Esophagus squamous epithelium (tissue), 5 donors: Measurements from ENCODE around the gene CNTN4. TPM values are rescaled to one million over a fixed set of nuclear protein-coding genes. Genes with fewer than 3 reads are reported as not detected.

ENCODE experiments used
- DNase-seq: peaks from one replicate; lab custom pipeline; 2025; lab: John Stamatoyannopoulos, UW
- H3K27ac ChIP-seq, 4 donors: fragments of 200-600 bp; sonication (generic); one replicate each; pipeline ENCODE4 v1.5.1; 2016 to 2019; ENCODE audit warnings: mild to moderate bottlenecking in 1 of 4
- H3K27me3 ChIP-seq, 4 donors: fragments of 200-600 bp; sonication (generic); 1 replicate in 3 of 4; 2 replicates in 1 of 4; pipeline versions ENCODE4 v1.5.1 to v1.6.0; 2017 to 2021; ENCODE audit warnings: antibody characterized with exemption in 1 of 4
- H3K36me3 ChIP-seq, 3 donors: fragments of 200-600 bp; sonication (generic); one replicate each; pipeline ENCODE4 v1.5.1; 2016 to 2019
- H3K4me1 ChIP-seq, 3 donors: fragments of 200-600 bp; sonication (generic); one replicate each; pipeline ENCODE4 v1.5.1; 2017 to 2019
- H3K4me3 ChIP-seq, 4 donors: fragments of 200-600 bp; sonication (generic); 1 replicate in 3 of 4; 2 replicates in 1 of 4; pipeline ENCODE4 v1.5.1; 2016 to 2019; ENCODE audit warnings: mild to moderate bottlenecking in 2 of 4, moderate library complexity in 1 of 4
- H3K9me3 ChIP-seq, 3 donors: fragments of 200-600 bp; sonication (generic); one replicate each; pipeline ENCODE4 v1.5.1; 2016 to 2019
- CTCF ChIP-seq, 6 experiments: fragments of 450-650 bp in 4 of 6; fragments of 200-600 bp in 2 of 6; sonication (generic) in 2 of 6; IDR thresholded peaks; one replicate each; pipeline ENCODE4 v1.5.1; 2016 to 2019; ENCODE audit warnings: antibody characterized with exemption in 6 of 6, mild to moderate bottlenecking in 4 of 6, moderate library complexity in 4 of 6
- POLR2A ChIP-seq, 4 donors: fragments of 450-650 bp; IDR thresholded peaks; one replicate each; pipeline ENCODE4 v1.6.1; 2017; ENCODE audit warnings: antibody characterized with exemption in 4 of 4, mild to moderate bottlenecking in 4 of 4, moderate library complexity in 3 of 4
- WGBS, 2 donors: methylation state at CpG; one replicate each; pipeline ENCODE4 v1.1.5; 2018; 5-methylcytosine and 5-hydroxymethylcytosine counted together
- intact Hi-C: fragments of 100-400 bp; cut with DNase I; formaldehyde crosslinking; loops from one replicate; pipeline ENCODE4 v1.15.0; 2022
- total RNA-seq, 4 donors: library from RNA; depleted of rRNA; stranded (reverse); fragments of >200 nt; gene quantifications; one replicate each; pipeline ENCODE4 v1.1.0, GENCODE V29; 2016
- donor health status: DM: yes; HTN: yes; CAD: no.

The CNTN4 gene
- total RNA-seq, 4 donors from 2014 or later: 0.31 to 8.5 (median 3.5) TPM

GRCh38 chr3:2976212-2976611 is 877.5 kb downstream of the CNTN4 start:
- Histone ChIP-seq H3K4me3 (no peak overlapping the region), H3K4me1 (no peaks in the 10 kb centered on the region), H3K36me3 (no peaks in the 10 kb centered on the region), H3K9me3 (no peaks in the 10 kb centered on the region), H3K27ac (no peak overlapping the region), H3K27me3 (no peaks in the 10 kb centered on the region)
- TF ChIP-seq POLR2A (IDR thresholded peaks at IDR 0.05): no peak
- no peak for TF ChIP-seq CTCF (IDR thresholded peaks at IDR 0.05)
- WGBS, 2 donors: 78 to 82% methylated on average over 3 of the region's 3 CpGs
- no peak for DNase-seq
- intact Hi-C loops: no loop called here

- WGBS, 2 donors: 65 to 76% methylated on average over 1 of the region's 1 CpG
- no peaks in the 10 kb centered on the region for H3K4me1 ChIP-seq
- no peaks in the 10 kb centered on the region for H3K27me3 ChIP-seq
- no peaks in the 10 kb centered on the region for H3K9me3 ChIP-seq
- H3K4me3 ChIP-seq: no peak overlapping the region
- no peak for DNase-seq
- intact Hi-C loops: no loop called here
- no peak overlapping the region for H3K27ac ChIP-seq
- no peaks in the 10 kb centered on the region for H3K36me3 ChIP-seq
- TF ChIP-seq CTCF (IDR thresholded peaks at IDR 0.05) (no peak), POLR2A (IDR thresholded peaks at IDR 0.05) (no peak)
These were observed 878.1 kb downstream of the CNTN4 start for GRCh38 chr3:2976796-2977195.

- WGBS, 2 donors: 57 to 71% methylated on average over 7 to 8 of the region's 9 CpGs
- Histone ChIP-seq H3K36me3 (no peaks in the 10 kb centered on the region), H3K27me3 (no peaks in the 10 kb centered on the region), H3K9me3 (no peaks in the 10 kb centered on the region), H3K27ac (no peak overlapping the region), H3K4me1 (no peaks in the 10 kb centered on the region), H3K4me3 (no peak overlapping the region)
- intact Hi-C loops: no loop called here
- DNase-seq: no peak
- TF ChIP-seq CTCF (IDR thresholded peaks at IDR 0.05) (no peak), POLR2A (IDR thresholded peaks at IDR 0.05) (no peak)
These were observed 880.5 kb downstream of the CNTN4 start for GRCh38 chr3:2978977-2979732.

GRCh38 chr3:2984005-2984830 is 885.6 kb downstream of the CNTN4 start:
- H3K9me3 ChIP-seq: no peaks in the 10 kb centered on the region
- TF ChIP-seq CTCF (IDR thresholded peaks at IDR 0.05) (no peak), POLR2A (IDR thresholded peaks at IDR 0.05) (no peak)
- H3K27ac ChIP-seq: no peak overlapping the region
- H3K36me3 ChIP-seq: no peaks in the 10 kb centered on the region
- H3K27me3 ChIP-seq: no peaks in the 10 kb centered on the region
- no peak for DNase-seq
- H3K4me3 ChIP-seq: no peak overlapping the region
- intact Hi-C loops: no loop called here
- 74 to 75% methylated on average over 7 of the region's 7 CpGs for WGBS, 2 donors
- H3K4me1 ChIP-seq: no peaks in the 10 kb centered on the region

GRCh38 chr3:2984831-2985220 is 886.2 kb downstream of the CNTN4 start:
- intact Hi-C loops: no loop called here

More at GRCh38 chr3:2984831-2985220, 886.2 kb downstream of the CNTN4 start:
- Histone ChIP-seq H3K9me3 (no peaks in the 10 kb centered on the region), H3K4me1 (no peaks in the 10 kb centered on the region), H3K4me3 (no peak overlapping the region), H3K27me3 (no peaks in the 10 kb centered on the region), H3K36me3 (no peaks in the 10 kb centered on the region), H3K27ac (no peak overlapping the region)
- TF ChIP-seq POLR2A (IDR thresholded peaks at IDR 0.05) (no peak), CTCF (IDR thresholded peaks at IDR 0.05) (no peak)
- no peak for DNase-seq
- WGBS, 2 donors: 84 to 92% methylated on average over 2 of the region's 2 CpGs
